Esophagus squamous epithelium (tissue), 4 donors: ENCODE results near the gene SRRM2.

Source experiments
- POLR2A ChIP-seq, 4 donors: fragments of 450-650 bp; IDR thresholded peaks; one replicate each; pipeline ENCODE4 v1.6.1; 2017; ENCODE audit warnings: antibody characterized with exemption in 4 of 4, mild to moderate bottlenecking in 4 of 4, moderate library complexity in 3 of 4
- TF ChIP-seq, protein P1 (sequence below), 6 experiments: fragments of 450-650 bp in 4 of 6; fragments of 200-600 bp in 2 of 6; sonication (generic) in 2 of 6; IDR thresholded peaks; one replicate each; pipeline ENCODE4 v1.5.1; 2016 to 2019; ENCODE audit warnings: antibody characterized with exemption in 6 of 6, mild to moderate bottlenecking in 4 of 6, moderate library complexity in 4 of 6

DNA sequence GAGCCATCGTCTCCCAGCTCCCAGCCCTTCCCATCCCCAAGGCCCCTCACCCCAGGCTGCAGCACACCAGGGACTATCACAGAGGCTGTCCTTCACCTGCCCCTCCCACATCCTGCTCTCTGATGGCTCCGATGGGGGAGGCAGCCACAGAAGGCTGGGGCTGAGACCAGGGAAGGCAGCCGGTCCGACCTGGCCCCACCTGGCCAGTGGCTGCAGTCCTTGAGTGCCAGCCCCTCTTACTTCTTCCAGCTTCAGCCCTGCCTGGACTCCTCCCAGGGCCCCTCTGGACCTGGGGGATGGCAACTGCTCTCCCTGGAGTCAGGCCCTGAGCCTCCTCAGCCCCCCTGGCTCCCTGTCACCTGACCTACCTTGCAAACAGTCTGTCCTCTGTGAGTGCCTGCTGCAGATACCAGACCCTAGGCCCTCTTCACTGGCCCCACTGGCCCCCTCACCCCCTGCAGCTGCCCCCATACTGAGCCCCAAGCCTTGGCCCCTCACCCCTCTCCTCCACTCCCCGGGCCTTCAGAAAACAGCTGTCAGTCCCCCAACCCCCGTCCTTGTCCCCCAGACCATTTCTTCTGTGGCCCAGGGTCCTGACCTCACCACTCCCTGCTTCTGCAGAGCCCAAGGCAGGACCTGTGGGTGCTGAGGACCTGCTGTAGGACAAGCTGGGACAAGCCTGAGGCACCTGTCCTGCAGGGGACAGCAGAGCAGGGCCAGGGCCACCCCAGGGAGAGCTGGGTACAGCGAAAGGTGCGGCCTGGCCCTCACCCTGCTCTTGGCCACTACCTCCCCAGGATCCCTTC is 12.6 kb upstream of the SRRM2 start:
- TF ChIP-seq, protein P1, sequence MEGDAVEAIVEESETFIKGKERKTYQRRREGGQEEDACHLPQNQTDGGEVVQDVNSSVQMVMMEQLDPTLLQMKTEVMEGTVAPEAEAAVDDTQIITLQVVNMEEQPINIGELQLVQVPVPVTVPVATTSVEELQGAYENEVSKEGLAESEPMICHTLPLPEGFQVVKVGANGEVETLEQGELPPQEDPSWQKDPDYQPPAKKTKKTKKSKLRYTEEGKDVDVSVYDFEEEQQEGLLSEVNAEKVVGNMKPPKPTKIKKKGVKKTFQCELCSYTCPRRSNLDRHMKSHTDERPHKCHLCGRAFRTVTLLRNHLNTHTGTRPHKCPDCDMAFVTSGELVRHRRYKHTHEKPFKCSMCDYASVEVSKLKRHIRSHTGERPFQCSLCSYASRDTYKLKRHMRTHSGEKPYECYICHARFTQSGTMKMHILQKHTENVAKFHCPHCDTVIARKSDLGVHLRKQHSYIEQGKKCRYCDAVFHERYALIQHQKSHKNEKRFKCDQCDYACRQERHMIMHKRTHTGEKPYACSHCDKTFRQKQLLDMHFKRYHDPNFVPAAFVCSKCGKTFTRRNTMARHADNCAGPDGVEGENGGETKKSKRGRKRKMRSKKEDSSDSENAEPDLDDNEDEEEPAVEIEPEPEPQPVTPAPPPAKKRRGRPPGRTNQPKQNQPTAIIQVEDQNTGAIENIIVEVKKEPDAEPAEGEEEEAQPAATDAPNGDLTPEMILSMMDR (IDR thresholded peaks at IDR 0.05) = no peak
- TF ChIP-seq POLR2A (IDR thresholded peaks at IDR 0.05) = no peak
